Measurements from ENCODE around the gene TMEM130. TPM values are rescaled to one million over a fixed set of nuclear protein-coding genes. Genes with fewer than 3 reads are reported as not detected.

The TMEM130 gene
- total RNA-seq, 4 donors from 2014 or later, result 0.12 to 0.57 TPM; not detected in 2

- Histone ChIP-seq H3K36me3 (no peaks in the 10 kb centered on the region), H3K27ac (no peak overlapping the region), H3K4me3 (no peak overlapping the region), H3K4me1 (no peaks in the 10 kb centered on the region), H3K27me3 (no peaks in the 10 kb centered on the region), H3K9me3 (no peaks in the 10 kb centered on the region)
- intact Hi-C loops (cut with DNase I), result no loop called here
- TF ChIP-seq POLR2A (IDR thresholded peaks at IDR 0.05) (no peak), CTCF (IDR thresholded peaks at IDR 0.05) (no peak)
- 76 to 83% methylated on average over 1 of the region's 1 CpG for WGBS, 2 donors
- DNase-seq, result no peak
Observed at GRCh38 chr7:98815313-98815712, 54.5 kb downstream of the TMEM130 start.

- TF ChIP-seq CTCF (IDR thresholded peaks at IDR 0.05) (no peak), POLR2A (IDR thresholded peaks at IDR 0.05) (no peak)
- Histone ChIP-seq H3K36me3 (no peaks in the 10 kb centered on the region), H3K4me1 (no peaks in the 10 kb centered on the region), H3K27me3 (peaks cover 0 to 5% (median 0%) of the 10 kb centered on the region in 4 donors), H3K4me3 (no peak overlapping the region), H3K9me3 (no peaks in the 10 kb centered on the region), H3K27ac (no peak overlapping the region)
- intact Hi-C loops (cut with DNase I), result no loop called here
- WGBS, 2 donors, result 90% methylated on average over 1 of the region's 1 CpG; no CpG with 5 or more reads in 1 of the 2 donors
- DNase-seq, result no peak
Observed at GRCh38 chr7:98811299-98811698, 58.5 kb downstream of the TMEM130 start.

- intact Hi-C loops (cut with DNase I), result no loop called here
- Histone ChIP-seq H3K36me3 (no peaks in the 10 kb centered on the region), H3K9me3 (no peaks in the 10 kb centered on the region), H3K27me3 (peaks cover 0 to 5% (median 0%) of the 10 kb centered on the region in 4 donors), H3K4me3 (no peak overlapping the region), H3K27ac (no peak overlapping the region), H3K4me1 (no peaks in the 10 kb centered on the region)
- DNase-seq, result no peak
- WGBS, 2 donors, result 52 to 59% methylated on average over 7 to 9 of the region's 9 CpGs
- no peak for TF ChIP-seq CTCF (IDR thresholded peaks at IDR 0.05)
- TF ChIP-seq POLR2A (IDR thresholded peaks at IDR 0.05), result no peak
Observed at GRCh38 chr7:98810153-98810802, 59.5 kb downstream of the TMEM130 start.

- intact Hi-C loops (cut with DNase I), result no loop called here
- Histone ChIP-seq H3K27ac (no peak overlapping the region), H3K4me1 (no peaks in the 10 kb centered on the region), H3K4me3 (no peak overlapping the region), H3K36me3 (no peaks in the 10 kb centered on the region), H3K9me3 (no peaks in the 10 kb centered on the region), H3K27me3 (peaks cover 0 to 12% (median 0%) of the 10 kb centered on the region in 4 donors)
- DNase-seq, result no peak
- WGBS, 2 donors, result 68 to 77% methylated on average over 6 of the region's 7 CpGs
- TF ChIP-seq CTCF (IDR thresholded peaks at IDR 0.05) (no peak), POLR2A (IDR thresholded peaks at IDR 0.05) (no peak)
Observed at GRCh38 chr7:98808751-98809460, 60.9 kb downstream of the TMEM130 start.
